HG03159 (cell line): ENCODE measurements around the gene CRBN.

Source experiments
- ATAC-seq: cut with Tn5 transposase; IDR thresholded peaks from one replicate; pipeline ENCODE4 v1.9.1; 2021; ENCODE audit warnings: mild to moderate bottlenecking, moderate library complexity; ENCODE audit not compliant: unreplicated experiment

CRBN gene

GRCh38 chr3:3177861-3178497 is 1.5 kb downstream of the CRBN start:
- no peak for ATAC-seq

- ATAC-seq = no peak
These were observed 6.9 kb downstream of the CRBN start for GRCh38 chr3:3172627-3173026.

- peak; percentile 56 for ATAC-seq
These were observed 8.5 kb downstream of the CRBN start for GRCh38 chr3:3170998-3171397.

GRCh38 chr3:3165650-3166049 is 13.8 kb downstream of the CRBN start:
- ATAC-seq = no peak

- no peak for ATAC-seq
These were observed 14.2 kb downstream of the CRBN start for GRCh38 chr3:3165241-3165640.

- ATAC-seq = no peak
These were observed 18.7 kb downstream of the CRBN start for GRCh38 chr3:3160826-3161225.

GRCh38 chr3:3157484-3157883 is 22.0 kb downstream of the CRBN start:
- ATAC-seq = no peak

- ATAC-seq = no peak
These were observed 24.4 kb downstream of the CRBN start for GRCh38 chr3:3154879-3155610.

GRCh38 chr3:3151513-3151912 is 28.0 kb downstream of the CRBN start:
- no peak for ATAC-seq

- ATAC-seq = no peak
These were observed 29.9 kb downstream of the CRBN start for GRCh38 chr3:3149560-3149959.

GRCh38 chr3:3145831-3146230 is 33.7 kb downstream of the CRBN start:
- no peak for ATAC-seq

GRCh38 chr3:3141939-3142338 is 37.6 kb downstream of the CRBN start:
- no peak for ATAC-seq

- no peak for ATAC-seq
These were observed 42.0 kb downstream of the CRBN start for GRCh38 chr3:3137526-3137925.

GRCh38 chr3:3134750-3135448 is 44.6 kb downstream of the CRBN start:
- no peak for ATAC-seq

- no peak for ATAC-seq
These were observed 46.0 kb downstream of the CRBN start for GRCh38 chr3:3133500-3133899.

GRCh38 chr3:3129579-3129978 is 49.9 kb downstream of the CRBN start:
- ATAC-seq = no peak

- ATAC-seq = no peak
These were observed 52.0 kb downstream of the CRBN start for GRCh38 chr3:3127432-3128010.

GRCh38 chr3:3126477-3127431 is 52.7 kb downstream of the CRBN start, which contains the start of gene TRNT1:
TSS of gene TRNT1 (plus strand) at chr3:3126940. CDS start at chr3:3129041, 2,101 bp downstream.
- peak; percentile 95 for ATAC-seq

- ATAC-seq = no peak
These were observed 53.5 kb downstream of the CRBN start for GRCh38 chr3:3125977-3126376.

GRCh38 chr3:3119393-3119851 is 60.1 kb downstream of the CRBN start:
- no peak for ATAC-seq
